T1000 (cell line): Measurements from ENCODE around the gene GPR17.
A peak's percentile ranks its signal among the peaks of the same experiment; 100 is the strongest.

Experiments
- DNase-seq: peaks from one replicate; lab custom pipeline; 2025; ENCODE audit warnings: mixed read lengths; lab: John Stamatoyannopoulos, UW

GPR17 gene

GRCh38 chr2:127671557-127672302 is 25.8 kb downstream of the GPR17 start:
- DNase-seq, result no peak

- no peak for DNase-seq
Measured at GRCh38 chr2:127672341-127673224, 26.6 kb downstream of the GPR17 start.

- DNase-seq, result no peak
Measured at GRCh38 chr2:127673291-127674069, 27.5 kb downstream of the GPR17 start.

GRCh38 chr2:127674241-127675209 is 28.6 kb downstream of the GPR17 start:
- DNase-seq, result no peak

- peak; percentile 16 for DNase-seq
Measured at GRCh38 chr2:127675331-127676261, 29.6 kb downstream of the GPR17 start, which contains the start of gene LIMS2. TSS of gene LIMS2 (minus strand) at chr2:127675530. CDS start at chr2:127675024, 506 bp downstream.

GRCh38 chr2:127676906-127677305 is 31.0 kb downstream of the GPR17 start:
- no peak for DNase-seq

GRCh38 chr2:127678531-127678930 is 32.6 kb downstream of the GPR17 start:
- no peak for DNase-seq

- DNase-seq, result no peak
Measured at GRCh38 chr2:127678991-127679390, 33.0 kb downstream of the GPR17 start.

- DNase-seq, result no peak
Measured at GRCh38 chr2:127679680-127680361, 33.9 kb downstream of the GPR17 start.

GRCh38 chr2:127680706-127681287 is 34.8 kb downstream of the GPR17 start:
- DNase-seq, result no peak

GRCh38 chr2:127681288-127681804 is 35.4 kb downstream of the GPR17 start:
- DNase-seq, result no peak

GRCh38 chr2:127681976-127682857 is 36.3 kb downstream of the GPR17 start:
- DNase-seq, result no peak

GRCh38 chr2:127683056-127683455 is 37.1 kb downstream of the GPR17 start:
- DNase-seq, result no peak

GRCh38 chr2:127683757-127684156 is 37.8 kb downstream of the GPR17 start:
- DNase-seq, result no peak

GRCh38 chr2:127685410-127686080 is 39.6 kb downstream of the GPR17 start:
- DNase-seq, result no peak

- DNase-seq, result no peak
Measured at GRCh38 chr2:127688405-127688804, 42.5 kb downstream of the GPR17 start.

- DNase-seq, result no peak
Measured at GRCh38 chr2:127690696-127691095, 44.7 kb downstream of the GPR17 start.
